ENCODE measurements around the gene STAB2. TPM values are rescaled to one million over a fixed set of nuclear protein-coding genes. Genes with fewer than 3 reads are reported as not detected.

Gene STAB2
- total and polyA plus RNA-seq, 2 donors (not counting 1 experiment from before 2014, with no cell fraction given), result not detected

DNA sequence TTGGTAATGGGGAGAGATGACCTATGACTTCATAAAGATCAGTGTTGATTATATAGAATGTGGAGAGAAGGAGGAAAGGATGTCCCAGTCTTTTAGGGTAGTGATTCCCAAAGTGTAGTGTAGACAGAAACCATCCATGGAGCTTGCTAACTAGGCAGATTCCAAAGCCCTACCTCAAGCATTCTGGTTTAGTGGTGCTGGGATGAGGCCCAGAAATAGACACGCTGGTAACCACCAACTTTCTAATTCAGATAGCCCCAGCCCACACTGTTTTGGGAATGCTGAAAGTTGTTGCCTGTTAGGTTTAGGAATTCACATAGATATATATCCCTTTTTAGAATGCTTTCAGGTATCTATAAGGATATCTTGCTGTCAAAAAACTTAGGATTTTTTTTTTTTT is 69.2 kb downstream of the STAB2 start:
- intact Hi-C loops (cut with micrococcal nuclease), result no loop called here
- no peaks in the 10 kb centered on the region for H4K20me1 ChIP-seq (ENCODE audit: control insufficient read depth, insufficient read depth, low read length, poor library complexity, severe bottlenecking)
- no peak overlapping the region for H2AFZ ChIP-seq (ENCODE audit: insufficient read depth, low read depth, low read length, poor library complexity, severe bottlenecking)
- H3K9ac ChIP-seq (ENCODE audit: low read length), result no peak overlapping the region
- DNase-seq (no peak), ATAC-seq (ENCODE audit: low read depth) (no peak)
- no peak overlapping the region for H3K27ac Mint-ChIP-seq
- WGBS (ENCODE audit: insufficient coverage), result no CpG with 5 or more reads among the region's 1 CpG
- peaks cover 0 to 6% (median 1%) of the 10 kb centered on the region in 4 experiments for H3K27me3 ChIP-seq (replicated peaks in 1 of 4; ENCODE audit: control extremely low read depth in 1 of 4, control insufficient read depth in 3 of 4, insufficient read depth in 4 of 4, low read length in 3 of 4)
- peaks cover 27% of the 10 kb centered on the region for H3K27me3 Mint-ChIP-seq
- H3K9me3 Mint-ChIP-seq (ENCODE audit: insufficient read depth), result peaks cover 4% of the 10 kb centered on the region
- H3K4me1 Mint-ChIP-seq, result no peaks in the 10 kb centered on the region
- H3K9me3 ChIP-seq (ENCODE audit: control extremely low read depth in 1 of 3, control insufficient read depth in 2 of 3, insufficient read depth in 1 of 3, low read length in 2 of 3), result no peaks in the 10 kb centered on the region
- no peaks in the 10 kb centered on the region for H3K4me1 ChIP-seq (ENCODE audit: control insufficient read depth in 2 of 2, insufficient read depth in 2 of 2, low read length in 2 of 2)
- no peak overlapping the region for H3K4me3 Mint-ChIP-seq
- no peak overlapping the region for H3K4me3 ChIP-seq (ENCODE audit: control extremely low read depth in 1 of 5, extremely low read depth in 1 of 5, insufficient read depth in 1 of 5, low read depth in 2 of 5, low read length in 4 of 5)
- no peak overlapping the region for H3K4me2 ChIP-seq (replicated peaks; ENCODE audit: low read depth, low read length, poor library complexity, severe bottlenecking)
- POLR2A ChIA-PET, result no interaction called here
- TF ChIP-seq EZH2 (IDR thresholded peaks at IDR 0.05; ENCODE audit: borderline replicate concordance, insufficient read depth, low read depth, low read length, poor library complexity, severe bottlenecking) (no peak), CTCF (IDR thresholded peaks at IDR 0.05) (no peak)
- no peaks in the 10 kb centered on the region for H3K79me2 ChIP-seq (ENCODE audit: control insufficient read depth, insufficient read depth, low read length)
- CTCF ChIA-PET, result no interaction called here
- H3K36me3 ChIP-seq (replicated peaks in 1 of 2; ENCODE audit: control extremely low read depth in 1 of 2, control insufficient read depth in 1 of 2, extremely low read depth in 1 of 2, insufficient read depth in 2 of 2, low read length in 1 of 2), result no peaks in the 10 kb centered on the region
- no peak overlapping the region for H3K27ac ChIP-seq (ENCODE audit: low read length in 2 of 2)

GRCh38 chr12:103657331-103657730 is 70.3 kb downstream of the STAB2 start:
- CTCF ChIA-PET, result interaction anchor here (0.6 kb wide), 1 partner anchor 1084 kb away, joined by 4 read pairs; no protein-coding TSS in a partner anchor
- POLR2A ChIA-PET, result no interaction called here
- no peak for ATAC-seq (ENCODE audit: low read depth)
- Histone ChIP-seq H3K9ac (ENCODE audit: low read length) (no peak overlapping the region), H4K20me1 (ENCODE audit: control insufficient read depth, insufficient read depth, low read length, poor library complexity, severe bottlenecking) (no peaks in the 10 kb centered on the region), H3K9me3 (ENCODE audit: control extremely low read depth in 1 of 3, control insufficient read depth in 2 of 3, insufficient read depth in 1 of 3, low read length in 2 of 3) (no peaks in the 10 kb centered on the region), H3K36me3 (replicated peaks in 1 of 2; ENCODE audit: control extremely low read depth in 1 of 2, control insufficient read depth in 1 of 2, extremely low read depth in 1 of 2, insufficient read depth in 2 of 2, low read length in 1 of 2) (no peaks in the 10 kb centered on the region), H3K4me2 (replicated peaks; ENCODE audit: low read depth, low read length, poor library complexity, severe bottlenecking) (no peak overlapping the region), H3K4me3 (ENCODE audit: control extremely low read depth in 1 of 5, extremely low read depth in 1 of 5, insufficient read depth in 1 of 5, low read depth in 2 of 5, low read length in 4 of 5) (no peak overlapping the region), H3K4me1 (ENCODE audit: control insufficient read depth in 2 of 2, insufficient read depth in 2 of 2, low read length in 2 of 2) (no peaks in the 10 kb centered on the region), H3K27ac (ENCODE audit: low read length in 2 of 2) (no peak overlapping the region), H2AFZ (ENCODE audit: insufficient read depth, low read depth, low read length, poor library complexity, severe bottlenecking) (no peak overlapping the region), H3K79me2 (ENCODE audit: control insufficient read depth, insufficient read depth, low read length) (no peaks in the 10 kb centered on the region), H3K27me3 (replicated peaks in 1 of 4; ENCODE audit: control extremely low read depth in 1 of 4, control insufficient read depth in 3 of 4, insufficient read depth in 4 of 4, low read length in 3 of 4) (peaks cover 0 to 9% (median 1%) of the 10 kb centered on the region in 4 experiments)
- Mint-ChIP-seq H3K4me3 (no peak overlapping the region), H3K27ac (no peak overlapping the region), H3K27me3 (peaks cover 25% of the 10 kb centered on the region), H3K9me3 (ENCODE audit: insufficient read depth) (peaks cover 4% of the 10 kb centered on the region), H3K4me1 (no peaks in the 10 kb centered on the region)
- TF ChIP-seq CTCF (IDR thresholded peaks at IDR 0.05), result no peak
- intact Hi-C loops (cut with micrococcal nuclease), result no loop called here
- no peak for DNase-seq
- 73% methylated on average over 2 of the region's 2 CpGs for WGBS (ENCODE audit: insufficient coverage)
